ENCODE data around the gene COPS9.

- TF ChIP-seq CTCF (IDR thresholded peaks at IDR 0.05) (no peak), POLR2A (IDR thresholded peaks at IDR 0.05) (no peak)
Measured at GRCh38 chr2:240166761-240167587, 30.9 kb upstream of the COPS9 start.
